DND-41 (cell line): ENCODE data around the gene BPIFB2.

Experiments
- CTCF ChIP-seq: IDR thresholded peaks from 2 replicates; pipeline ENCODE4 v1.5.1; 2012; ENCODE audit warnings: borderline replicate concordance, low read length, moderate library complexity, mild to moderate bottlenecking; ENCODE audit not compliant: poor library complexity, severe bottlenecking; ENCODE audit errors: extremely low read depth
- EZH2 ChIP-seq: IDR thresholded peaks from 3 replicates; pipeline ENCODE4 v1.6.1; 2012; ENCODE audit warnings: borderline replicate concordance, low read depth, mild to moderate bottlenecking, moderate library complexity, low read length, inconsistent platforms; ENCODE audit not compliant: severe bottlenecking

- TF ChIP-seq CTCF (no peak), EZH2 (no peak)
Observed at GRCh38 chr20:32966881-32967781, 40.4 kb upstream of the BPIFB2 start.
